PC-9 (cell line): Measurements from ENCODE around the gene ZNF253. TPM values are rescaled to one million over a fixed set of nuclear protein-coding genes. Genes with fewer than 3 reads are reported as not detected.
"Not testable (repeated sequence)": the region's sequence is repeated elsewhere in the genome, so short reads cannot be mapped to it uniquely, and the experiment has no call there.

Source experiments
- BruUV-seq: library from RNA; stranded (reverse); fragments of 400-500 nt; replicated peaks from 2 replicates; lab custom pipeline; 2021; lab: Mats Ljungman, UMichigan
- CTCF ChIA-PET: fragments of 300-600 bp; sonication (Branson Sonifier 250); formaldehyde crosslinking; loops from one replicate; lab custom pipeline; 2022; ENCODE audit warnings: antibody characterized with exemption; lab: Charles Lee
- POLR2A ChIA-PET: fragments of 300-600 bp; sonication (Branson Sonifier 250); formaldehyde crosslinking; loops from one replicate; lab custom pipeline; 2022; ENCODE audit warnings: antibody characterized with exemption; ENCODE audit not compliant: unreplicated experiment; lab: Charles Lee
- DNase-seq, 2 experiments: peaks; one replicate each; pipeline versions ENCODE4 v3.0.0 to v3.0.0-alpha.2; 2015 to 2022; ENCODE audit warnings: mixed read lengths in 1 of 2
- H2AFZ ChIP-seq: fragments of 200-600 bp; sonication (generic); 2 replicates; pipeline ENCODE4 v1.8.1; 2017; ENCODE audit warnings: antibody characterized with exemption
- H3F3A ChIP-seq: fragments of 200-600 bp; sonication (generic); 2 replicates; pipeline ENCODE4 v1.8.1; 2017; ENCODE audit warnings: antibody characterized with exemption, mild to moderate bottlenecking, low read depth; ENCODE audit not compliant: insufficient read depth
- H3K27ac ChIP-seq: fragments of 200-600 bp; sonication (generic); 2 replicates; pipeline ENCODE4 v1.6.1; 2016; ENCODE audit warnings: mixed run types
- H3K27me3 ChIP-seq: fragments of 200-600 bp; sonication (generic); 2 replicates; pipeline ENCODE4 v1.6.1; 2016; ENCODE audit warnings: low read depth, mixed run types; ENCODE audit not compliant: insufficient read depth
- H3K36me3 ChIP-seq: fragments of 200-600 bp; sonication (generic); 2 replicates; pipeline ENCODE4 v1.6.1; 2016; ENCODE audit warnings: low read depth, mixed run types
- H3K4me1 ChIP-seq: fragments of 200-600 bp; sonication (generic); replicated peaks from 2 replicates; pipeline ENCODE4 v1.6.1; 2016; ENCODE audit warnings: mixed run types; ENCODE audit not compliant: insufficient read depth
- H3K4me2 ChIP-seq: fragments of 200-600 bp; sonication (generic); 2 replicates; pipeline ENCODE4 v1.6.1; 2017; ENCODE audit warnings: mixed run types
- H3K4me3 ChIP-seq: fragments of 200-600 bp; sonication (generic); 2 replicates; pipeline ENCODE4 v1.6.1; 2016; ENCODE audit warnings: mixed run types
- H3K79me2 ChIP-seq: fragments of 200-600 bp; sonication (generic); 2 replicates; pipeline ENCODE4 v1.6.1; 2017; ENCODE audit warnings: low read depth, mixed run types
- H3K9me2 ChIP-seq: fragments of 200-600 bp; sonication (generic); 2 replicates; pipeline ENCODE4 v1.8.1; 2017; ENCODE audit warnings: mild to moderate bottlenecking; ENCODE audit not compliant: insufficient read depth
- H3K9me3 ChIP-seq: fragments of 200-600 bp; sonication (generic); 2 replicates; pipeline ENCODE4 v1.8.1; 2016; ENCODE audit warnings: low read depth; ENCODE audit not compliant: insufficient read depth
- H4K20me1 ChIP-seq: fragments of 200-600 bp; sonication (generic); 2 replicates; pipeline ENCODE4 v1.8.1; 2017; ENCODE audit not compliant: insufficient read depth
- EZH2 ChIP-seq: fragments of 200-600 bp; sonication (generic); IDR thresholded peaks from 2 replicates; pipeline ENCODE4 v1.8.0; 2017; ENCODE audit warnings: antibody characterized with exemption, low read depth
- intact Hi-C: fragments of 100-400 bp; cut with micrococcal nuclease; formaldehyde crosslinking; loops from one replicate; pipeline ENCODE4 v1.10.0; 2022; ENCODE audit not compliant: unreplicated experiment
- total RNA-seq: library from RNA; stranded (reverse); gene quantifications from 2 replicates; pipeline ENCODE4 v1.2.3, GENCODE V29; 2021
- TF ChIP-seq, protein P1 (sequence below): fragments of 200-600 bp; sonication (generic); conservative IDR thresholded peaks from 2 replicates; pipeline ENCODE4 v1.6.1; 2017; ENCODE audit warnings: mixed run types, antibody characterized with exemption, mild to moderate bottlenecking, moderate library complexity

Gene ZNF253
- total RNA-seq, 1 experiment from 2014 or later, result 5.1 TPM

- DNase-seq, result no peak
- Histone ChIP-seq H3K27me3 (no peaks in the 10 kb centered on the region), H2AFZ (no peak overlapping the region), H3K4me1 (no peaks in the 10 kb centered on the region), H3K79me2 (no peaks in the 10 kb centered on the region), H3K27ac (no peak overlapping the region), H3K4me3 (no peak overlapping the region), H4K20me1 (no peaks in the 10 kb centered on the region), H3K9me2 (no peaks in the 10 kb centered on the region), H3F3A (no peaks in the 10 kb centered on the region; the same call in 1 of the 2 replicates), H3K9me3 (peaks cover 66% of the 10 kb centered on the region), H3K36me3 (peaks cover 18% of the 10 kb centered on the region), H3K4me2 (no peak overlapping the region)
- TF ChIP-seq EZH2, result no peak
- TF ChIP-seq, protein P1, sequence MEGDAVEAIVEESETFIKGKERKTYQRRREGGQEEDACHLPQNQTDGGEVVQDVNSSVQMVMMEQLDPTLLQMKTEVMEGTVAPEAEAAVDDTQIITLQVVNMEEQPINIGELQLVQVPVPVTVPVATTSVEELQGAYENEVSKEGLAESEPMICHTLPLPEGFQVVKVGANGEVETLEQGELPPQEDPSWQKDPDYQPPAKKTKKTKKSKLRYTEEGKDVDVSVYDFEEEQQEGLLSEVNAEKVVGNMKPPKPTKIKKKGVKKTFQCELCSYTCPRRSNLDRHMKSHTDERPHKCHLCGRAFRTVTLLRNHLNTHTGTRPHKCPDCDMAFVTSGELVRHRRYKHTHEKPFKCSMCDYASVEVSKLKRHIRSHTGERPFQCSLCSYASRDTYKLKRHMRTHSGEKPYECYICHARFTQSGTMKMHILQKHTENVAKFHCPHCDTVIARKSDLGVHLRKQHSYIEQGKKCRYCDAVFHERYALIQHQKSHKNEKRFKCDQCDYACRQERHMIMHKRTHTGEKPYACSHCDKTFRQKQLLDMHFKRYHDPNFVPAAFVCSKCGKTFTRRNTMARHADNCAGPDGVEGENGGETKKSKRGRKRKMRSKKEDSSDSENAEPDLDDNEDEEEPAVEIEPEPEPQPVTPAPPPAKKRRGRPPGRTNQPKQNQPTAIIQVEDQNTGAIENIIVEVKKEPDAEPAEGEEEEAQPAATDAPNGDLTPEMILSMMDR, result no peak
- BruUV-seq, result no TSS peak
- intact Hi-C loops, result no loop called here
- ChIA-PET POLR2A (no interaction called here), CTCF (no interaction called here)
Observed at GRCh38 chr19:19884583-19884982, 18.9 kb downstream of the ZNF253 start.

DNA sequence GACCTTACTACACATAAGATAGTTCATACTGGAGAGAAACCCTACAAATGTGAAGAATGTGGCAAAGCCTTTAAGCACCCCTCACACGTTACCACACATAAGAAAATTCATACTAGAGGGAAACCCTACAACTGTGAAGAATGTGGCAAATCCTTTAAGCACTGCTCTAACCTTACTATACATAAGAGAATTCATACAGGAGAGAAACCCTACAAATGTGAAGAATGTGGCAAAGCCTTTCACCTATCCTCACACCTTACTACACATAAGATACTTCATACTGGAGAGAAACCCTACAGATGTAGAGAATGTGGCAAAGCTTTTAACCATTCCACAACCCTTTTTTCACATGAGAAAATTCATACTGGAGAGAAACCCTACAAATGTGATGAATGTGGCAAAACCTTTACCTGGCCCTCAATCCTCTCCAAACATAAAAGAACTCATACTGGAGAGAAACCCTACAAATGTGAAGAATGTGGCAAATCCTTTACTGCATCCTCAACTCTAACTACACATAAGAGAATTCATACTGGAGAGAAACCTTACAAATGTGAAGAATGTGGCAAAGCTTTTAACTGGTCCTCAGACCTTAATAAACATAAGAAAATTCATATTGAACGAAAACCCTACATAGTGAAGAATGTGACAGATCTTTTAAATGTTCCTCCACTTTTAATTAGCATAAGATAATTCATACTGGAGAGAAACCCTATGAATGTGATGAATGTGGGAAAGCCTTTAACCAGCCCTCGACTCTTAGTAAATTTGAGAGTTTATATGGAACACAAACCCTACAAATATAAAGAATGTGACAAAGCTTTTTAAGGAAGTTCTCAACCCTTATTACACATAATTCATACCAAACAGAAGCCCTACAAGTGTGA is 26.6 kb downstream of the ZNF253 start:
- POLR2A ChIA-PET, result not testable (repeated sequence)

GRCh38 chr19:19900139-19900728 is 34.6 kb downstream of the ZNF253 start:
- peaks cover 13% of the 10 kb centered on the region; the same call in 1 of the 2 replicates for H3K79me2 ChIP-seq
- CTCF ChIA-PET, result no interaction called here
- no peaks in the 10 kb centered on the region for H4K20me1 ChIP-seq
- H3K4me2 ChIP-seq, result peak overlapping the region; percentile 84
- peaks cover 10% of the 10 kb centered on the region; the same call in 1 of the 2 replicates for H3K4me1 ChIP-seq
- TF ChIP-seq, protein P1, result no peak
- no peak for TF ChIP-seq EZH2
- peaks cover 14% of the 10 kb centered on the region; the same call in 1 of the 2 replicates for H3F3A ChIP-seq
- H2AFZ ChIP-seq, result peak overlapping the region; percentile 85
- no peak for DNase-seq
- no TSS peak for BruUV-seq
- intact Hi-C loops, result loop anchor here (2.0 kb wide), 1 partner anchor 33 kb away; no protein-coding TSS in a partner anchor
- H3K36me3 ChIP-seq, result 0 out of 2 replicates have a peak, but pooled peaks cover 7% of the 10 kb centered on the region
- H3K9me3 ChIP-seq, result peaks cover 29% of the 10 kb centered on the region
- H3K27ac ChIP-seq, result no peak overlapping the region
- H3K9me2 ChIP-seq, result no peaks in the 10 kb centered on the region
- H3K4me3 ChIP-seq, result peak overlapping the region; percentile 75
- H3K27me3 ChIP-seq, result no peaks in the 10 kb centered on the region
- POLR2A ChIA-PET, result interaction anchor here (0.6 to 0.9 kb wide), 7 partner anchors 43 to 1605 kb away, joined by 3 to 10 read pairs (median 4); partner anchors contain the start of genes ZNF429 and ZNF506

More for the DNA sequence above, 26.6 kb downstream of the ZNF253 start:
- H3K9me2 ChIP-seq, DNase-seq, H3K4me1 ChIP-seq, CTCF ChIA-PET, H3K79me2 ChIP-seq, H3K4me2 ChIP-seq, H3F3A ChIP-seq, H3K4me3 ChIP-seq, H4K20me1 ChIP-seq, BruUV-seq, H3K27ac ChIP-seq, intact Hi-C loops, H2AFZ ChIP-seq, H3K27me3 ChIP-seq: not testable (repeated sequence)
- Histone ChIP-seq H3K36me3 (peaks cover 10% of the 10 kb centered on the region; the same call in 1 of the 2 replicates), H3K9me3 (peaks cover 74% of the 10 kb centered on the region)
